ENCODE measurements around the gene CCDC81.
A peak's percentile ranks its signal among the peaks of the same experiment; 100 is the strongest.
"Not testable (repeated sequence)": the region's sequence is repeated elsewhere in the genome, so short reads cannot be mapped to it uniquely, and the experiment has no call there.

CCDC81 gene

DNA sequence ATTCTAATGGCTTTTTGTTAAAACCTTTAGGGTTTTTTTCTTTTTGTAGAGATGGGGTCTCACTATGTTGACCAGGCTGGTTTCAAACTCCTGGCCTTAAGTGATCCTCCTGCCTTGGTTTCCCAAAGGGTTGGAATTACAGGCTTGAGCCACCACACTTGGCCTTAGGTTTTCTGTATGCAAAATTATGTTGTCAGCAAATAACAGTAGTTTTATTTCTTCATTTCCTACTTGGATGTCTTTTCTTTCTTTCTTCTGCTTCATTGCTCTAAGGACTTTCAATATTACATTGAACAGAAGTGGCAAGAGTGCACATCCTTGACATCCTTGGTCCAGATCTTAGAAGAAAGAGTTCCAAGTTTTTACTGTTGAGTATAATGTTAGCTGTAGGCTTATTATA is 52.8 kb downstream of the CCDC81 start:
- DNase-seq (ENCODE audit: low read depth, low spot score): no peak
- H3K4me3 ChIP-seq (ENCODE audit: low read length): no peak overlapping the region

DNA sequence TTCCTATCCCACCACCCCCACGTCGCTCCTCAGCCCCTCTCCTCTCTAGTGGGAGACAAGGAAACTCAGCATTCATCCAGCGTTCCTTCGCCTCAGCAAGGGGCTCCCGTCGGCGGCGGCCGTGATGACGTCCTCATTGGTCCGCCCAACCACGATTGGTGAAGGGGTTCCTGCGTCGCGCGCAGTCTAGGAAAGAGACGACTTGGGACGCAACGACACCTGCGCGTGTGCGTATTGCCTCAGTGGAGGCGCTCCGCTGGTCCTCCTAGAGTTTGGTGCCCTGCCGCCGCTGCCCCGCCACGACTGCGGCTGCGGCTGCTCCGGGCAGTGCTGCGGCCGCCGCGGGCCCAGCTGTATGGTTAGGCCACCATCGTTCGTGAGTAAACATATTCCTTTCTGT is 56.6 kb downstream of the CCDC81 start:
- H3K4me3 ChIP-seq (ENCODE audit: low read length): no peak overlapping the region
- no peak for DNase-seq (ENCODE audit: low read depth, low spot score)

DNA sequence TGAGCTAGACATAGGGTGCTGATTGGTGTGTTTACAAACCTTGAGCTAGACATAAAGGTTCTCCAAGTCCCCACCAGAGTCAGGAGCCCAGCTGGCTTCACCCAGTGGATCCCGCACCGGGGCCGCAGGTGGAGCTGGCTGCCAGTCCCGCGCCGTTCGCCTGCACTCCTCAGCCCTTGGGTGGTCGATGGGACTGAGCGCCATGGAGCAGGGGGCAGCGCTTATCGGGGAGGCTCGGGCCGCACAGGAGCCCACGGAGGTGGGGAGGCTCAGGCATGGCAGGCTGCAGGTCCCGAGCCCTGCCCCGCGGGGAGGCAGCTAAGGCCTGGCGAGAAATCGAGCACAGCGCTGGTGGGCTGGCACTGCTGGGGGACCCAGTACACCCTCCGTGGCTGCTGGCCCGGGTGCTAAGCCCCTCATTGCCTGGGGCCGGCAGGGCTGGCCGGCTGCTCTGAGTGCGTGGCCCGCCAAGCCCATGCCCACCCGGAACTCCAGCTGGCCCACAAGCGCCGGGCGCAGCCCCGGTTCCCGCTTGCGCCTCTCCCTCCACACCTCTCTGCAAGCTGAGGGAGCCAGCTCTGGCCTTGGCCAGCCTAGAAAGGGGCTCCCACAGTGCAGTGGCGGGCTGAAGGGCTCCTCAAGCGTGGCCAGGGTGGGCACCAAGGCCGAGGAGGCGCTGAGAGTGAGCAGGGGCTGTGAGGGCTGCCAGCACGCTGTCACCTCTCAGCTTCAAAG is 58.8 kb downstream of the CCDC81 start:
- not testable (repeated sequence) for H3K4me3 ChIP-seq (ENCODE audit: low read length); DNase-seq (ENCODE audit: low read depth, low spot score)

DNA sequence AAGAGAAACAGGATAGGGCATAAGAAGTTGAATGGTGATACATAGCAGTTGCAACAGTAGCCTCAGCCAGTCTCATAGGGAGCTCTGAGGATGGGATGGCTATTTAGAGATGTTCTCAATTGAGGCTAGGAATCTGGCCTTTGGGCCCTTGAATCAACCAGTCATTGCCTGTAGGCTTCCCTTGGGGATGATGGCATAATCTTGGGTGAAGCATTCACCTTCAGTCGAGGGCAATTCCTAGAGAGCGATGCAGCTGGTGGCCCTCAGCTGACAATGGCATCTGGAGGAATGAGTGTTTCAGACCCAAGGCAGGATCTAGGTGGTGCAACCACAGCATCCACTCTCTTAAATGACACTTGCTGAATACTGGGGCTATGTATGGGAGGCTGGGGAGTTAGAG is 61.0 kb downstream of the CCDC81 start:
- no peak for DNase-seq (ENCODE audit: low read depth, low spot score)
- no peak overlapping the region for H3K4me3 ChIP-seq (ENCODE audit: low read length)

DNA sequence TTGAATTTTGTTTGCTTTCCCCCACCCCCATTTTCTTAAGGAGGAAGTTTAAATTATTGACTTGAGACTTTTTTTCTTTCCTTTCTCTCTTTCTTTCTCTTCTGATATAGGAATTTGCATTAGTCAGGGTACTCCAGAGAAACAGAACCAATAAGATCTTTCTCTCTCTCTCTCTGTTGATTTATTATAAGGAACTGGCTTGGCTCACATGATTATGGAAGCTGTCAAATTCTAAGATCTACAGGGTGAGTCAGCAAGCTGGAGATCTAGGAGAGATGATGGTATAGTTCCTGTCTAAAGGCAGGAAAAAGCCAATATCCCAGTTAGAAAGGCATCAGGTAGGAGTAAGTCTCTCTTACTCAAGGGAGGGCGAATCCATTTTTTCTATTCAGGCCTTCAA is 64.0 kb downstream of the CCDC81 start:
- DNase-seq (ENCODE audit: low read depth, low spot score): no peak
- H3K4me3 ChIP-seq (ENCODE audit: low read length): no peak overlapping the region

DNA sequence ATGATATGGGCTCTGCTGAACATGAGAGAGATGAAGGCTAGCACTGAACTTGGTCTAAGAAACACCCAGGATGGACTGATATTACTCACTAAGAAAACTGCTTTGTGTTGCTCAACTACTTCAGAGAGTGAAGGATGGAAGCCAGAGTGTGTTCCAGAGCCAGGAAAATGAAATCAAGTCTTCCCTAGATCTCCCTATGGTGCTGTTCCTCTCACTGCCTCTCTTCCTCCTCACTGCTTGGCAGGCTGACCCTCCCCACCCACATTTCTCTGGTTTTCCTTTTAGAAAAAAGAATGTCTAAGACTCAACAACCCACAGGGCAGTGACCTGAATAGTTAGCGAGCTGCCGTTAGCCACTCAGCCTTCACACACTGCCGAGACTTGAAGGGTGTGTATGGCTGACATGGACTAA is 65.6 kb downstream of the CCDC81 start:
- DNase-seq (ENCODE audit: low read depth, low spot score): no peak
- H3K4me3 ChIP-seq (ENCODE audit: low read length): no peak overlapping the region

DNA sequence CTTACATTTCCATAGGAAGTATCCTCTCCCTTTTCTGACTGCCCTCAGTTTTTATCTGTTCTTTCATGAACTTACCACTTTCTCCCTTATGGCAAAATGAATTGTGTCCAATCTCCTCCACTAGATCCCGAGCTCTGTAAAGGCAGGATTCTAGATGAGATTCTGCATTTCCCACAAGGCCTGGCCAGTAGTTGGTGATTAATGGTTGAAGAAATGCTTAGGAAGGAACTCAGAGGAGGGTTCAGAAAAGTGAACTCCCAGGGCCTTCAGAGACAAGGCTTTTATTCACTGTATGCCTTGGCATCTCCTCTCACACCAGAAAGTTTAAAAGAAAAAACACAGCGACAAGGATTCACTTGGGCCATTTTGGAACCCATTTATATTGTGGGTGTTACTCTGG is 66.2 kb downstream of the CCDC81 start:
- no peak overlapping the region for H3K4me3 ChIP-seq (ENCODE audit: low read length)
- no peak for DNase-seq (ENCODE audit: low read depth, low spot score)

DNA sequence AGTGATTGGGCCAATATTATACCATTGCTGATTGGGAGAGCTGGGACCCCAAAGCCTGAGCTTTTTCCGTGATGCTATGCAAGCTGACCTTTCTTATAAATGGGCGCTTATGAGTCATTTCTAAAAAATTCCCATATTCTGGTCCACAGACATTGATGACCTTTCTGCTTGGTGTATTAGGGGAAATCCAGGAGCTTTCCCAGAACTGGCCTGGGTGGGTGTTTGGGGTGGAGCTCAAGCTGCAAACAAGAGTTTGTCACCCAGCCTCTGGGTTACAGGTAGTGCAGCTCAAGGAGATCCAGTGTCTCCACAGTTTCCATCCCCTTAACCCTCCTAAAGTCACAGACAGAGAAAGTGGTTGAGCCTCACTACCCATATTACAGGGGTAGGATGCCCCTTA is 67.7 kb downstream of the CCDC81 start:
- no peak for DNase-seq (ENCODE audit: low read depth, low spot score)
- H3K4me3 ChIP-seq (ENCODE audit: low read length): no peak overlapping the region

DNA sequence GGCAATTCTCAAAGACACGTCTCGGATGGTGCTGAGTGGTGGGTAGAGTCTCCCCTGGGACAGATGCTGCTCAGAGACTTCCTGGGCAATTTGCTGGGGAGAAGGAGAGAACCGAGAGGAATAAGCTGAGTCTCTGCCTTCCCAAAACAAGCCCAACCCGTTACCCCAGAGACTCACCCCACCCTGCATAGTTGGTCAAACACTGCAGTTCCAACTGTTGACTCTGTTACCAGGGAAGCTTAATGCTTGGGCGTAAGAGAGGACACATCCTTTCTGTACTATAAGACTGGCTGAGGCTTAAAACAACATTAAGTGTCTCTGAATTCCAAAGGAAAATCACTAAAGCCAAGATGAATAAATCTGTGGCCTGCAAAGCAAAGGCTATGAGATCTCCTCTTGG is 68.1 kb downstream of the CCDC81 start:
- no peak for DNase-seq (ENCODE audit: low read depth, low spot score)
- no peak overlapping the region for H3K4me3 ChIP-seq (ENCODE audit: low read length)

DNA sequence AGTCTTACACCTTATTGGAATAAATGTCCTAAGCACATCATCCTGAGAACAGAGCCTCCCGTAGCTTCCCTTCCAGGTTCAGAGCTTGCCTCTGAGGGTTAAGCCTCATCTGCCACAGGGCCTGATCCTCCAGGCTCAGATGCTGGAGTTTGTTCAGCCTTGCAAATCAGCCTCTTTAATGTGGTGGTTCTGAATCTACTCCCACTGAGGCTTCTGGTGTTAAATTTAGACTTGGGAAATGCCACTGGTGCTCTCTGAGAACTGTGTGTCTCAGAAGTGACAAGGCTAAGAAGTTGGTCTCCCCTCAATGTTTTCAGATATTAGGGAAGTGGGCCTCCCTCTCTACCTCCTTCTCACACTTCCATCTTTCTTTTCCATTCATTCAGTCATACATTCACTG is 68.7 kb downstream of the CCDC81 start:
- peak; percentile 36 for DNase-seq (ENCODE audit: low read depth, low spot score)

DNA sequence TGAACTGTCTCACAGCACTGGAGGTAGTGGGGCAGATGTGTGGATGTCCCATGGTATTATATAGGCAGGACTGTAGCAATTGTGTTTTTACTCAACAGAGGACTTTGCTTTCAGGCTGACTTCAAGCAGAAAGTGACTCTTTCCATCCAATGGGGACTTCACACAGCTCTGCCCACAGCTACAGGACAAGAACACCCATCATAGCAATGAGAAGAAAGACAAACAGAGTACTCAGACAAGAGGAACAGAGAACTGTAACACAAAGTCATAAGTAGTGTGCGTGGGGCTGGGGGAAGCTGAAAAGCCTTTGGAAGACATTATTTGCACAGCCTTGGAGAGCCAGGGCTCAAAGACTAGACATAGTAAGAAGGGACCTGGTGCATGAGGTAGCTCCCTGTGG is 70.3 kb downstream of the CCDC81 start:
- no peak overlapping the region for H3K4me3 ChIP-seq (ENCODE audit: low read length)
- DNase-seq (ENCODE audit: low read depth, low spot score): no peak

More for the DNA sequence above, 68.7 kb downstream of the CCDC81 start:
- H3K4me3 ChIP-seq (ENCODE audit: low read length): no peak overlapping the region

DNA sequence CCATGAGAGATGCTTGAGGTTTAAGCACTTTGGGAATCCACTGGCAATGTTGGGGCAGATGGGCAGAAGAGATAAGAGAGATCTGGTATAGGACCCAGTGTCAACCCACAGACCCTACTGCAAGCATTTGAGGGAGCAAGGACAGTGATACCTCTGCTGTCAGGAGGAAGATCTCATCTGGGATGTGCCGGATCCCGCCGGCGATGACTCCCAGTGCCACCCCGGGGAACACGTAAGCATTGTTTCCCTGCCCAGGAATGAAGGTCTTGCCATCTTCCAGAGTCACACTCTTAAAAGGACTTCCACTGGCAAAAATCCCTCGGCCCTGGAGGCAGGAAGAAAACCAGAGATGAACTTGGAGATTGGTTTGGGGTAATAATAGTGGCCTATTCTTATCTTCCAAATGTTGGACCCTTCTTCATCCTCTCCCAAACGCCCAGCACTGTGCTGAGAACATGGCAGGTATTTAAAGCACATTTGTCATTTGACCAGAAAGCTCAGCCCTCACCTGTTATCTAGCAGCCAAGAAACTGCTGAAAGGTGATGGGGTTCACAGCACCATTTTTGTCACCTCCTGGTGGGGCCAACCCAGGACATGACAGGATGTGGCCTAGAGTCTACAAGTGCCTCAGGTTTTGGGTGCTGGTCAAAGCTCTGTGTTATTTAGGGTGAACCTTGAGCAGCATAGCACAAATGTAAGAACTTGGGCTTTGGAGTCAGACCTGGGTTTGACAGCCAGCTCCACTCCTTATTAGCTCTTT is 71.7 kb downstream of the CCDC81 start:
- DNase-seq (ENCODE audit: low read depth, low spot score): no peak
- no peak overlapping the region for H3K4me3 ChIP-seq (ENCODE audit: low read length)

DNA sequence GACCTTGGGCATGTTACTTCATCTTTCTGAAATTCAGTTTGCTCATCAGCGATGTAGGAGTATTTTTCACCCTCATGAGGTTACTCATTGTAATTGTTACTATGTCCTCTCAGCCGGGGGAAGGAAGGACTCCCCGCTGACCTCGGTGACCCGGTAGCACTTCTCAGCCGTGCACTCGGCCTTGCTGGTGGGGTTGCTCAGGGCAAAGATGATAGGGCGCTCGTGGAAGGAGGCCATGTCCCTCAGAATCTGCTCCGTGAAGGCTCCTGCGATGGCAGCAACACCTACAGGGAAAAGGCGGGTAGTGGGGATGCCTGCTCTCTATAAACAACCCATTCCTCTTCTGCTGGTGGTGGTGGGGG is 72.2 kb downstream of the CCDC81 start:
- no peak overlapping the region for H3K4me3 ChIP-seq (ENCODE audit: low read length)
- no peak for DNase-seq (ENCODE audit: low read depth, low spot score)

DNA sequence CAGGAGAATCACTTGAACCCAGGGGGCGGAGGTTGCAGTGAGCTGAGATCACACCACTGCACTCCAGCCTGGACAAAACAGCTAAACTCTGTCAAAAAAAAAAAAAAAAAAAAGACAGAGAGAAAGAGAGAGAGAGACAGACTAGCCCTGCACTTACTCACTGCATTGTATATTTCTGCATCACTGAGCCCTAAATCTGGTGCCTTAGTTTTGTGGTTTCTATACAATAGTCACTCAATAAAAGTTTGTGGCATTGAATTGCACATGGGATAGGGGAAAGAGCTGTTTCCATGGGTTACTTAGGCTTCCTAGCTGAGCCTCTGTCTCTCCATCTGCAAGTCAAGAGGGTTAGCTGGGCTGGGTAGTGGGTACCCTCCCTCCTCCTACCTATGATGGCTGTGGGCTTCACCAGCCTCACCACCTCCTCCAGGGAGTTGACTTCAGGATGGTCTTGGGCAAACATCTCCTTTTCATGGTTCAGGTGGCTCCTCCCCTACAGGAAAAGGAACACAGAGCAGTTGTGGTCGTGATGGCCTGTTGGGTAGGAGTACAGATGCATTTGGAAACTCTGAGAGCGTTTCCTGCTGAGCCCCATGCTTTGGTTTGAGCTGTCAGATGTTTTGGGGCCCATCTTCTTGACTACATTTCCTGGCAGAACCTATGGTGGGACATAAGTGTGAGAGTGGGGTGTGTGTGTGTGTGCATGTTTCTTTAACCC is 73.2 kb downstream of the CCDC81 start:
- DNase-seq (ENCODE audit: low read depth, low spot score): peak; percentile 93
- H3K4me3 ChIP-seq (ENCODE audit: low read length): no peak overlapping the region

DNA sequence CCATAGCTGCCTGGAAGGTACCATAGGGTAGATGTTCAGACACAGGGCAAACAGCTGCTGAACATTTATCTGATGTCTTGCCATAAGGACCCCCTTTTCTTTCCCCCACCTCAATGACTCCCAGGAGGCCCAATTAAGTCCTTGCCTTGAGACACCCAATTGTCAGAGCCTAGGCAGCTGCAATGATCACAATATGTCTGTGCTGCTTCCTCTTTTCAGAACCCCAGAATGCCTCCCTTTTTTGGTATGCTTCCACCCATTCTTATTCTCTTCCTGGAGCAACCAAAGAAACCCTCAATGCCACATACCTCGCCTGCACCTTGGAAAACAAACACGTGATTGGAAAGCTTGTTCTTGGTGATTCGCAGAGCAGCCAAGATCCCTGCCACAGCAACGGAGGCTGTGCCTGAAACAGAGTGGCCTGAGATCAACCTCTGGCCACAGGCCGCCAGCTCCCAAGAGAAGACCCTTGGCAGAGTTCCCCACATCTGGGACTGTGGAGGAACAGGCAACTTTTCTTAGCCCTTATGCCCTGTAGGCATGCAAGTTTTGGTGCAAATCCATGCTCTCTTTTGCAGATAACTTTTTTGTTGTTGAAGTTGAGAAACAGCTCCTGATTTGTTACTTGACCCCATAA is 75.4 kb downstream of the CCDC81 start:
- H3K4me3 ChIP-seq (ENCODE audit: low read length): no peak overlapping the region
- DNase-seq (ENCODE audit: low read depth, low spot score): no peak

DNA sequence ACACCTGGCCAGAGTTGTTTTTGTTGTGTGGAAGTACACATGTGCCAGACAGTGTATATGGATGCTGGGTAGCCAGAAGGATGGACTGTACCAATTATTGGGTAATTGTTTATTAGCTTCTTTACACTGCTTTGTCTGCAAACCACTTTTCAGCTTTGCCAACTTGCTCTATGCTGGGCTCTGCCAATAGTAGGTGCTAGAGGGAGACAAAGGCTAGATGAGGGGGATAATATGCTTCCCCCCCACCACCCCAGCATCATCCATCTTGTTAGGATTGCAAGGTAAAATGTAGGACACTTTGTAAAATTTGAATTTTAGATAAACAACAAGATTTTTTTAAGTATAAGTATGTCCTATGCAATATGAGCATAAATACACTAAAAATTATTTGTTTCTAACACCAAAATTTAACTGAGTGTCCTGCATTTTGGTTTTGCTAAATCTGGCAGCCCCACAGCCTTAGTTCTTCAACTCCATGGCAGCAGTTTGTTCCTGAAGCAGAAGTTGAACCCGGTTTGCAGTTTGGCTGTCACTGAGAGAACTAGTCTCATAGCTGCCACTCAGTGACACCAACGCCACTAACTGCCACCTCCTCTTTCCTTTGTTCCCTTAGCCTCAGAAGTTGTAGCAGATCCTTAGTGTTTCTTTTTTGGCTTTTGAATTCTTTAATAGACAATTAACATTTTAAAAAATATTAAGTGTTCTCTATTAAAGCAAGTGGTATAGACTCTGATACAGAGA is 78.8 kb downstream of the CCDC81 start:
- no peak overlapping the region for H3K4me3 ChIP-seq (ENCODE audit: low read length)
- peak; percentile 23 for DNase-seq (ENCODE audit: low read depth, low spot score)

DNA sequence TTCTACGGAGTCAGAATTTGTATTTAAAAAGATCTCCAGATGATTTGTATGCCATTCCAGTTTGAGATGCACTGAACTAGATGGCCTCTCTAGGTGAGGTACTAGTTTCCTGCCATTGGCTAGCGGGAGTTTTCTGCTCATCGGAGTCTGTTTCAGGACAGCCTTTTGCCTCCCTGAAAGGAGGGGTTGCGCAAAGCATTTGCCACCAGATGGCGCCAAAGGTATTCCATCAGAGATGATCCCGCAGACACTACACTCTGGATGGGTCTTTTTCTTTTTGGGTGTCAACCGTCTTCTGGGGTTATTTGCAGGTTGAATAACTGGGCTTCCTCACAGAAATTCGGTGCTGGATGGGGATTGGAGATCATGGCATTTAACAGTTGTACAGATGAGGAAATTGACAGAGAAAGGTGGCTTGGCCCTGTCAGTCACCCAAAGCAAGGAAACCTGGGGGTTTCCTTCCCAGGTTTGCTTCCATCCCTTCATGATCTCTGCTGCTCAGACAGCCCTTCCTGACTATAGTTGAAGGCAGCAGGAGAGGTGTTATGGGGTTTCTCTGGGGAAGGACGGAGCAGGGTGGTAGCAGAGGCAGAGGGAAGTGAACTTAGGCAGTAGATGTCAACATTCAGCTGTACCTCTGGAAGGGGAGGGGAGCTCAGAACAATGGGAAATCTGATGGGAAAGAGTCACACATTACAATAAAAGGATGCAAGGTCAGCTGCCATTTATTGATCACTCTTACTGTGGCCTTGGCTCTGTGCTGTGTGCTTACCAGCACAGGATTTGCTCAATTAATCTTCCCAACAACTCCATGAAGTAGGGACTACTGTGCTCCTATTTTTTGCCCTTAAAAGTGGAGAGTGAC is 81.6 kb downstream of the CCDC81 start:
- DNase-seq (ENCODE audit: low read depth, low spot score): peak; percentile 77
- H3K4me3 ChIP-seq (ENCODE audit: low read length): no peak overlapping the region

DNA sequence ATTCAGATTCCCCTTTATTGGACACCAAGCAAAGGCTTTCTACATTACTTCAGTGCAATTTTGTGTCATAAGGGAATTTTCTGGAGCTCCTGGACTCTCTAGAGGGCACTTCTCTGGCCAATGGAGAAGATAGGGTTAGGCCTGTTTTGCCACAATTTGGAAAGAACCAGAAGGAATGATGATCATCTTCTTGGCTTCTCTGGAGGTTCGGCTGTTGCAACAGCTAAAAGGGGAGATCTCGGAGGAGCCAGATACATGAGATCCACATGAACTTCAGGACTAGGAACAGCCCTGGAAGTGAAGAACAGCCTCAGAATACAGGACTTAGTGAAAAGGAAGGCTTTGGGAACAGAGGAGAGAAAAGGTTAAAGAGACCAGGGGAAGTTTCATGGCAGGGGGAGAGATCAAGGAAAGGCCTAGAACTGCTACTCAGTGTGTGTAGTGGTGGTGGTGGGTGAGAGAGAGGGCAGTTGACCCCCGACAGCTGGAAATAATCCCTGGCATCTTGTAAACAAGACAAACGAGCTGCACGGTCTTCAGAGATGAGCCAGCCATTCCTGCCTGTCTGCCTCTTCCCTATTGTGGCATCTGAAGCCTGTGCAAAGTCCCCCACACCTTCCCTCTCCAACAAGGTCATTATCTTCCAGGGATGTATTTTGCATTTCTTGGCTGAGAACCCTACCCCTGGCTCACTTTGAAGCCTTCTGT is 83.8 kb downstream of the CCDC81 start:
- DNase-seq (ENCODE audit: low read depth, low spot score): no peak
- H3K4me3 ChIP-seq (ENCODE audit: low read length): no peak overlapping the region

All from Jurkat, Clone E6-1 (cell line).